Stimulated activated CD8-positive, alpha-beta memory T cell treated with anti-CD3 and anti-CD28 coated beads, Interleukin-2, amount 100 ng/mL, for 1 hour (primary cell): ENCODE results near the gene DDX17.

Source experiments
- DNase-seq, 2 donors: peaks; one replicate each; pipeline ENCODE4 v3.0.0-alpha.2; 2020; ENCODE audit warnings: low read depth in 2 of 2

Gene DDX17

DNA sequence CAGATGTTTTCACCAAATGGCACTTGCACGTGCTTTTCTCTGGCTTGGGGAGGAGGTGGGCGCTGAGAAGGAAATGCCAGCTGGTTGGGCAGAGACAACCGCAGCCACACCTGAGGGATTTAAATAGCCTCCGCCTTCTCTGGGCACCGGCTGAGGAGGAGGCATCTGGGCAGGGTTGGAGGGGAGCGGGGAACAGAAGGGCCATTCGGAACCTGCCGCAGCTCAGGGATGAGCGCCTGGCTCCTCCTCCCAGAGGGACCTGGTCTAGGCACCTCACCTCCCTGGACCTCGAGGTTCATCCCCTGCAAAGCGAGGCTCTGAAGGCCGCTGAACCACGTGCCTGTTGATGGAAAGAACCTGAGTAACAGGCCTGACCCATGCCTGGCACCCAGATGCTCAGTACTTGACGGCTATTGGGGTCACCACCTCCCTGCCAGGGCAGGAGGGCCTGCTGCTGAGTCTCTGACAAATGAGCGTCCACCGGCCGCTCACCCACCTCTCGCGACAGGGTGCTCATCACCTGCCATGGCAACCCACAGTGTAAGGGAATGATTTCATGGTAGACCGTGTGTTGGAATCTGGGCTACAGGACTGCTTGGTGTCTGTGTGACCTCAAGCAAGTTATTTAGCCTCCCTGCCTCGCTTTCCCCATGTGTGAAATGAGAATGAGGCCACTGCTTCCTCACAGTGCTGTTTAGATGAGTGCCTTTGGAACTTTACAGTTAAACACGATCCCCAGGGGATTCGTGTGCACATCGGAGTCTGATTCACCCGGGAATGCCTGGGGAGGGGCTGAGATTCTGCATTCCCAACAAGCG is 40.2 kb downstream of the DDX17 start:
- no peak for DNase-seq

GRCh38 chr22:38464992-38465672 is 41.0 kb downstream of the DDX17 start:
- no peak for DNase-seq

- DNase-seq, result no peak
Observed at GRCh38 chr22:38462960-38463784, 42.9 kb downstream of the DDX17 start.

GRCh38 chr22:38461414-38462081 is 44.6 kb downstream of the DDX17 start:
- DNase-seq, result peak in 1 of 2 donors; percentile 14

DNA sequence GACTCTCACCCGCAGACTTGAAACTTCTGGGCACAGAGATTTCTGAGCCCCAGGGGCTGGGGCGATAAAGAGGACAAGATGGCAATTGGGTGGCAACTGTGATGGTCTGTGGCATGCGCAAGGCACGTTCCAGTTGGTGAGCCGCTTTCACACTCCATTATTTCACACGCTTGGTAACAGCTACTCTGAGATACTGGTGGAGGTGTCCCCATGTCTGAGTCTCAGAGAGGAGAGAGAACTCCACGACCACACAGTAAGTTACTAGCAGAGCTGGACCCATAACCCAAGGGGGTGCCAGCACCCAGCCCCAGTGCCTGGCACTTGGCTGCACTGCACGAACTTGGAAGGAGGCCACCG is 45.1 kb downstream of the DDX17 start:
- DNase-seq, result no peak

GRCh38 chr22:38460426-38460840 is 45.7 kb downstream of the DDX17 start:
- no peak for DNase-seq

DNA sequence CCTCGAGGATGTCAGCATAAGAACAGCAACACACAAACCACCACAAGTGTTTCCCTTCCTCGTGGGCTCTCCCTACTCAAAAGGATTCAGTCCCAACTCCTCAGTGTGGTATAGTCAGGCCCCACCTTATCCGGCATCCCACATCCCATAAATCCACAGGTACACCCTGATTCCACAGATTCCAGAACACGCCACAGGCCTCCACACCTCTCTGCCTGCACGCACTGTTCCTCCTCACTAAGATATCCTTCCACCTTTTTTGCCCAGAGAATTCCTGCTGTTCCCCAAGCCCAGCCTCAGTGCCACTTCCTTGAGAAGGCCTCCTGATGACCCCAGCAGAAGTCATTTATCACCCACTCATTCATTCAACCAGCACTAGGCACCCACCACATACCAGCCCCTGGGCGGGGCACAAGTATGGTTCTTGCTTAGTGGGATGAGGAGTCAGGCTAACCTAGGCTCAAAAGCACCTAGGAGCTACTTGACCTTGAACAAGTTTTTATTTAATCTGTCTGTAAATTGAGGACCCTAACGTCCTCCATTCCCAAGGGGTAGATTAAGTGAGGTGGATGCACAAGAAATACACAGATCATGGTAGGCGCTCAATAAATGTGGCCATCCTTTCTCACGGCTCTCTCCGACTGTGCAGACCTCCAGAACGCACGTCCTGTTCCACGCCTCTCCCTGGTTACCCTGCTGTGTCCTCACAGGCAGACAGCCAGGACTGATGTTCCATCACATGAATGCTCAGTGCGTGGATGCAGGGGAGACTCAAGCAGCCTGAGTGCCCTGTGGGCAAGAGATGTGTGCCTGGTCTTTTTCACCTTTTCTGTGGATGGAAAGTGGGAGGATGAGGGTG is 49.0 kb downstream of the DDX17 start:
- DNase-seq, result no peak

GRCh38 chr22:38456272-38456835 is 49.8 kb downstream of the DDX17 start:
- DNase-seq, result no peak

GRCh38 chr22:38455530-38456271 is 50.4 kb downstream of the DDX17 start:
- DNase-seq, result no peak

GRCh38 chr22:38455076-38455529 is 51.0 kb downstream of the DDX17 start, which contains the start of gene KCNJ4:
Gene KCNJ4 (minus strand): TSS chr22:38455199. CDS start chr22:38428132, 27,067 bp downstream.
- no peak for DNase-seq

- DNase-seq, result no peak
Observed at GRCh38 chr22:38454353-38455075, 51.6 kb downstream of the DDX17 start.

GRCh38 chr22:38453996-38454352 is 52.1 kb downstream of the DDX17 start:
- DNase-seq, result no peak

- DNase-seq, result no peak
Observed at GRCh38 chr22:38453066-38453672, 52.9 kb downstream of the DDX17 start.

DNA sequence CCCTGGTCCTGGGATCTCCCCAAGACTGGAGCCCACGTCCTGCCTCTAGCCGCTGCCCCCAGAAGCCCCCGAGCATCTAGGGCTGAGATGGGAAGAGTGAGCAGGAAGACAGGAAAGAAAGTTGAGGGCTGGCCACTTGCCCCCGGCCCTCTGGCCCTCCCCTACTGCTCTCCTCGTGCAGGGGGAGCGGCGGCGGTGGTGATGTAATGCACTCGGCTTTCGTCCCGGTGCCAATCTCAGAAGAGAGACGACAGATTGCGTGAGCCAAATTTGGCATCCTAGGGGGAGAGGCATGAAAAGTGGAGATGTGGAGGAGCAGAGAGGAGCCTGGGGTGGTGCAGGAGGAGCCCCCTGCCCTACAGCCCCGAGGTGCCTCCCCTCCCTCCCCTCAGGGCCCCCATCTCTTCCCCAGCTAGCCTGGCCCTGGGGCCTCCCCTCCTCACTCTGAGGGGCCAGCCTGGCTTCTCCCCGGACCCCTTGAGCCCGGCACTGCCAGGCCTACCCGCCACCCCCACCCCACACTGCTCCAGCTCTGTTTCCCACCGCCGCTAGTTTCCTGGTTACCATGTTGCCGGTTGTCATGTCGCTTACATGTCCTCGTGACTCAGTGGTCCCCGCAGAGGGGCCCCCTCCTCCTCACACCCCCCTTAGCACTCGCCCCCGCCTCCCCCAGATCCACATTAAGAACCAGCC is 53.6 kb downstream of the DDX17 start:
- no peak for DNase-seq

DNA sequence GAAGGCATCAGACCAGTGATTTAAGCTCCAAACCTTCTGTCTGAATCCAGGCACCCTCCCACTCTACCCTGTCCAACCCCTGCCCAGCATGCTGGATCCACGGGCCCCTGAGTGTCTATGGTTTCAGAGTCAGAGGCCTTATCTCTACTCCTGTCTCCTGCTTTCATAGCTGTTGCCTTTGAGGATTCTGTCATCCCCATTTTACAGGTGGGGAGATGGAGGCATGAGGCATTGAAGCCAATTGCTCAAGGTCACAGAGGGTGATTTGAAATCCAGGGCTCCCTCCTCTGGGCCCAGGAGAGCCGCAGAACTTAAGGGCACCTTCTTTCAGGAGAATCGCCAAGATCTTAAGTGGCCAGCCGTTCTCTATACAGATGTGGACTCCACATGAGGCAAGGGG is 54.2 kb downstream of the DDX17 start:
- DNase-seq, result no peak

DNA sequence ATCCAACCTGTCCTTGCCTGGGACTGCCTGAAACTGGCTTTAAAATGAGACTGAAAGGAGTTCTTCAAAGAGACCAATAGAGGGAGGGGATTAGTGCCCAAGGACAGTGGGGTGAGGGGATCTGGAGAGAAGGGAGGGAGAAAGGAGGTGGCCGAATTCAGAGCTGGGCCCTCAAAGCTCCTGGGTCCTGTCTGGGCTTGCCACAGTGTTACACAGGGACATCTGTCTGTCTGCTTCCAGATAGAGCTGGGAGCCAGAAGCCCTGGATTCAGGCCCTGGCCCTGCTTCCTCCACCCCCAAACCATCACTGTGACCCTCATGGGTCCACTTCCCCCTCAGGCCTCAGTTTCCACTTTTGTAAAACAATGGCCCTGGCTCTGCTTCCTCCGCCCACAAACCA is 54.7 kb downstream of the DDX17 start:
- no peak for DNase-seq

DNA sequence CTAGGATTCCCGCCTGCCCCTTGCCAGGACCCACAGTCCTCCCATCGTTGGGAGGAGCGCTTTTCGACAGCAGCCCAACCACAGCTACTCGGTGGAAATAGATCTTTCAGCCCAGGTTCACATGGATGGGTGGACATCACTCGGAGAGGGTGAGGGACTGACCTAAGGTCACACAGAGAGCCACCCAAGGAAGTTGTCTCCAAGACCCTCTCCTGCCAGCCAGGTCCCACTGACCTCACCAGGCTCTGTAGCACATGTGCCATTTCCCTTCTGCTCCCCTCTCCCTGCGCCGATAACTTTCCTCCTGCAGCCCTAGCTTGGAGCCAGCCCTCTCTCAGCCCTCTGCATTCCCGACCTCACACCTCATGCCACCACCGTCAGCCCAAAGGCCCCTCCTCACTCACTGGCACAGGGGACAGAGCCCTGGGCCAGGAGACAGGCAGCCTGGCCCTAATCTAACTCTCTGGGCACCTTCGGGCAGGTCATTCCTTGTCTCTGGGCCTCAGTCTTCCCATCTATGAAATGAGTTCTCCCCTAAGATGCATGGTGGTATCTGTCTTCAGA is 55.8 kb downstream of the DDX17 start:
- no peak for DNase-seq

- no peak for DNase-seq
Observed at GRCh38 chr22:38449776-38450175, 56.3 kb downstream of the DDX17 start.
